Neutrophil (primary cell): ENCODE measurements around the gene DES.

Experiments
- H3K27ac ChIP-seq: fragments of 200-600 bp; sonication (generic); 2 replicates; pipeline ENCODE4 v1.5.1; 2016; ENCODE audit warnings: mild to moderate bottlenecking, moderate library complexity
- H3K27me3 ChIP-seq: fragments of 200-600 bp; sonication (generic); 2 replicates; pipeline ENCODE4 v1.6.0; 2016; ENCODE audit warnings: mild to moderate bottlenecking
- H3K36me3 ChIP-seq: fragments of 200-600 bp; sonication (generic); 2 replicates; pipeline ENCODE4 v1.5.1; 2017
- H3K4me1 ChIP-seq, 2 experiments: fragments of 200-600 bp in 1 of 2; sonication (generic) in 1 of 2; 1 replicate in 1 of 2; 2 replicates in 1 of 2; pipeline versions ENCODE4 v1.5.1 to v1.6.1; 2013 to 2016; ENCODE audit warnings: low read depth in 1 of 2, low read length in 1 of 2, mild to moderate bottlenecking in 1 of 2, moderate library complexity in 1 of 2; ENCODE audit not compliant: control insufficient read depth in 1 of 2, insufficient read depth in 1 of 2
- H3K4me3 ChIP-seq, 2 experiments: fragments of 200-600 bp in 1 of 2; sonication (generic) in 1 of 2; 1 replicate in 1 of 2; 2 replicates in 1 of 2; pipeline ENCODE4 v1.5.1; 2013 to 2016; ENCODE audit warnings: low read depth in 1 of 2, low read length in 1 of 2, mild to moderate bottlenecking in 1 of 2, moderate library complexity in 1 of 2
- H3K9me3 ChIP-seq: fragments of 200-600 bp; sonication (generic); 2 replicates; pipeline ENCODE4 v1.5.1; 2016
- TF ChIP-seq, protein P1 (sequence below): fragments of 200-600 bp; sonication (generic); IDR thresholded peaks from 2 replicates; pipeline ENCODE4 v1.5.1; 2016; ENCODE audit warnings: antibody characterized with exemption

DES gene

DNA sequence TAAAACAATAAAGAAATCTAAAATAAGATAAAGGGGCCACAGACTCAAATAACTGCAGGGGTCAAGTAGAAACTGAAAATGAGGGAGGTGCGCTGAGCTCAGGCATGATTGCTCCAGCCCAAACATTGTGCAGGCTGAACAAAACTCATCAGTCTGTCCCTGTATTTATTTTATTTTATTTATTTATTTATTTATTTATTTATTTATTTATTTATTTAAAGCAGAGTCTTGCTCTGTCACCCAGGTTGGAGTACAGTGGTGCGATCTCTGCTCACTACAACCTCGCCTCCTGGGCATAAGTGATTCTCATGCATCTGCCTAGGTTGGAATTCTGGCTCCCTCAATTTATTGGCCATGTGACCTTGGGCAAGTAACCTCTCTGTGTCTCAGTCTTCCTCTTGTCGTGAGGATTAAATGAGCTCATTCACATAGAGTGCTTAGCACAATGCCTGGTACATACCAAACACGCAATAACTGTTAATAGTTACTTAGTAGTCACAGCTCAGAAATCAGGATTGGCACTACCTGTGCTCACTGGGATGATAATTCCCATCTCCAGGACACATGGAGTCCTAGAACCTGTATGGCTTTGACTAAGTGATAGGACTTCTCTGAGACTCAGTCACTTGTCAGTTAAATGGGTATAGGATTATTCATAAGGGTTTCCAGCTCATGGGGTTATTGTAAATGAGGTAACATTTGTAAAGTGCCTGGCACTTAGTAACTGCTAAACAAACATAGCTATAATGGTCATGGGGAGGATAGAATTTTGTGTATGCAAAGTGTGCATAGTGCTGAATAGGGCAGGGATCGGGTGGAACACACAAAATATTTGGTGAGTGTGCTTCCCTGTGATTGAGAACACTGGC is 22.4 kb downstream of the DES start:
- Histone ChIP-seq H3K27ac (no peak overlapping the region), H3K4me1 (no peaks in the 10 kb centered on the region), H3K4me3 (no peak overlapping the region), H3K36me3 (no peaks in the 10 kb centered on the region), H3K9me3 (no peaks in the 10 kb centered on the region), H3K27me3 (peaks cover 100% of the 10 kb centered on the region)
- TF ChIP-seq, protein P1, sequence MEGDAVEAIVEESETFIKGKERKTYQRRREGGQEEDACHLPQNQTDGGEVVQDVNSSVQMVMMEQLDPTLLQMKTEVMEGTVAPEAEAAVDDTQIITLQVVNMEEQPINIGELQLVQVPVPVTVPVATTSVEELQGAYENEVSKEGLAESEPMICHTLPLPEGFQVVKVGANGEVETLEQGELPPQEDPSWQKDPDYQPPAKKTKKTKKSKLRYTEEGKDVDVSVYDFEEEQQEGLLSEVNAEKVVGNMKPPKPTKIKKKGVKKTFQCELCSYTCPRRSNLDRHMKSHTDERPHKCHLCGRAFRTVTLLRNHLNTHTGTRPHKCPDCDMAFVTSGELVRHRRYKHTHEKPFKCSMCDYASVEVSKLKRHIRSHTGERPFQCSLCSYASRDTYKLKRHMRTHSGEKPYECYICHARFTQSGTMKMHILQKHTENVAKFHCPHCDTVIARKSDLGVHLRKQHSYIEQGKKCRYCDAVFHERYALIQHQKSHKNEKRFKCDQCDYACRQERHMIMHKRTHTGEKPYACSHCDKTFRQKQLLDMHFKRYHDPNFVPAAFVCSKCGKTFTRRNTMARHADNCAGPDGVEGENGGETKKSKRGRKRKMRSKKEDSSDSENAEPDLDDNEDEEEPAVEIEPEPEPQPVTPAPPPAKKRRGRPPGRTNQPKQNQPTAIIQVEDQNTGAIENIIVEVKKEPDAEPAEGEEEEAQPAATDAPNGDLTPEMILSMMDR = no peak

DNA sequence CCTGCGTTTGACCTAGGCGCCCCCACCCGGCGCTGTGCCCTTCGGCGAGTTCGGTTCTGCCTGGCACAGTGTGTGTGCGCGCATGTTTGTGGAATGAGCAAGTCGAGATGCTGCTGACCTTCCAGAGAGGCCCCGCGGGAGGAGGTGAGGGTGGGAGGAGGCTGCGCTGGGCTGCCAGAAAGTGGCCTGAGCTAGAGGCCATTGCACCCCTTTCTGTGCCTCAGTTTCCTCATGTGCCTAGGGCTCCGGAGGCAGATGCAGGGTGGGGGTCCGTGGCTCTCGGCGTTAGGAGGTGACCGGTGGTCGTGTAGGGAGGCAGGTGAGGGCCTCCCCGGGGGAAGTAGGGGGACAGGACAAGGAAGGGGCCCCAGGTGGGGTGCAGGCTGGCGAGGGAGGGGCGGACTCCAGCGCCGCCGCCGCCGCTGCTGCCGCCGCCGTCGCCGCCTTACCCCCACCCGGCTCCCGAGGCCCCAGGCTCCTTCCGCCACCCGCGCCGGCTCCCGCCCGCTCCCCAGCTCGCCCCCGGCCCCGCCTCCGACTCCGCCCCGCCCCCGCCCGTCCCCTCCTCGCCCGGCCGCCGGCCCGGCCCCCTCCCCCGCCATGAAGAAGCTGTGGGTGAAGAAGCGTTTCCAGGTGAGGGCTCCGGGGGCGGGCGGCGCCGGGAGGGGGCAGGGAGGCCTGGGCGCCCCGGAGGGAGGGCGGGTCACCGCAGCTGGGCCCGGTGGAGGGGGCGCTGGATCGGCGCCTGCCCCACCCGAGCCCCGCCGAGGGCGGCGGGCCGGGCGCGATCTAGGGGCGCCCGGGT is 23.5 kb downstream of the DES start:
- TF ChIP-seq, protein P1 = no peak
- H3K9me3 ChIP-seq = no peaks in the 10 kb centered on the region
- H3K4me1 ChIP-seq = no peaks in the 10 kb centered on the region
- H3K27ac ChIP-seq = no peak overlapping the region
- no peak overlapping the region for H3K4me3 ChIP-seq
- no peaks in the 10 kb centered on the region for H3K36me3 ChIP-seq
- peaks cover 100% of the 10 kb centered on the region for H3K27me3 ChIP-seq

DNA sequence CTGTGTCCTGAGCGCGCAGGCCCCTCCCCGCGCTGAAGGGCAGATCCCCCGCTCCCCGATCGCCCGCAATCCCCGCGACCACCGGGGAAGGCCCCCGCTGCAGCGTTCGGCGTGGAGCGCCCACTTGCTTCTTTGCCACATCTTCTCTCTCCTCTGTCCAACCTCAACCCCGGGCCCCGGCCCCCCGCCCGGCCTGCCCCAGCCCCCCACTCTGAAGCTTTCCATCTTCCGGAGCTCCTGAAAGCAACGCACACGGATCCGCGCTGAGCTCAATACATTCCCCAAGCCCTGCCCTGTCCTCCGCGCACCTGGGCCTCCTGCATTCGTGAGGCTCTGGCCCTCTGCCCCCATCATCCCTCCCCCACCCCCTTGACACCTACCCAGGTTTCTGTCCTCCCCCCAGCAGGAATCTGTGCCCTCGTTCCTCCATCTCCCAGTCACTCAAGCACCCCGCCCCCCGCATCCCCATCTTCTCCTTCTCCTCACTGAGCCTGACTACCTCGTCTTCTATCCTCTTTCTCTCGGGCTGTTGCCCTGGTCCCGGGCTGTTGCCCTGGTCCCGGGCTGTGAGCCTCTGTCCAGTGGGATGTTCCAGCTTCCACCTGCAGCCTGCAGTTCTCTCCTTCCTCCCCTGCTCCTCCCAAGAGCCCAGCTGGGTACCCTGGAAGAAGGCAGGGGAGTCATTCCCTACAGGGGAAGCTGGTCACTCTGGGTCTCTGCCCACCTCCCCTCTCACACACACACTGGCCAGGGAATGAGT is 24.3 kb downstream of the DES start:
- Histone ChIP-seq H3K36me3 (no peaks in the 10 kb centered on the region), H3K9me3 (no peaks in the 10 kb centered on the region), H3K27ac (no peak overlapping the region), H3K4me3 (no peak overlapping the region), H3K4me1 (no peaks in the 10 kb centered on the region), H3K27me3 (peaks cover 100% of the 10 kb centered on the region)
- TF ChIP-seq, protein P1 = no peak

DNA sequence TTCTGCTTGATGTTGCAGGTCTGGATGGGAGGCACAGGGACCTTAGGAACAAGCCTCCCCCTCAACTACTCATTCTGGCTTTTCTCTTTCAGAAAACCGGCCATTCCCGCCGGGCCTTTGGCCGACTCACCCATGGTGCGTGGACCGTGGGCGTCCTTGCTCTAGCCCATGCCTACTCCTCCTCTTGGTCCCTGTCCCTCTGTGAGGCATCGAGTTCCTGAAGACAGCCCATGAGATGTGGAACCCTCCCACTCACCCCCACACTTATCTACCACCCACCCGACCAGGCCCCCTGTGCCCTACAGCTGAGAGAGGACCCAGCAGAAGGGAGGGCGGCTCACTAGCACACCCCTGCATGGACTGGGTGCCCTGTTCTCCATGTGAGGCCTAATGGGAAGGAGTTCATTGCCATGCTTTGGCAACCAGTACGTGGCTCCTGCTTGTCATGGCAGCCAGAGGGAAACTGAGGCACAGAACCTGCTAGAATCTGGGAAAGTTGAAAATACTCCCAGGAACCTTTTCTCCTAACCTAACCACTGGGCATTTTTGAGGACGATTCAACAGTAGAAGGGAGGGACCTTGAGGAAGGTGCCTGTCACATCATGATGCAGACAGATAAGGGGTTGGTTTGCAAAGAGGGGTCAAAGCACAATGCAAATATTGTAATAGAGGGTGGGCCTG is 25.0 kb downstream of the DES start:
- Histone ChIP-seq H3K27ac (no peak overlapping the region), H3K9me3 (no peaks in the 10 kb centered on the region), H3K36me3 (no peaks in the 10 kb centered on the region), H3K4me3 (no peak overlapping the region), H3K4me1 (no peaks in the 10 kb centered on the region), H3K27me3 (peaks cover 100% of the 10 kb centered on the region)
- TF ChIP-seq, protein P1 = no peak

DNA sequence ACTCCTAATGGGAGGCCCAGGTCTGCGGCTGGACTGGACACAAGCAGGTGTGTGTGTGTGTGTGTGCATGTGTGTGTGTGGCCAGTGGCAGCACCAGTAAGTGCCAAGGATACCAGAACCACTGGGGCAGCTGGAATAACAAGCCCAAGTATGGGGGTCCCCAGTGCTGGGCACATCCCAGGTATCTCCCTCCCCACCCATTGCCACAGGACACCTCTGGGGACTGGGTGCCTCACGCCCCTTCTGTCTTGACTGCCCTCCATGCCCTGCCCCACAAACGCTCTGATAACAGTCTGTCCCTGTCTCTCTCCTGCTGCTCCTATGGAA is 25.5 kb downstream of the DES start:
- Histone ChIP-seq H3K36me3 (no peaks in the 10 kb centered on the region), H3K27me3 (peaks cover 100% of the 10 kb centered on the region), H3K4me1 (no peaks in the 10 kb centered on the region), H3K4me3 (no peak overlapping the region), H3K27ac (no peak overlapping the region), H3K9me3 (no peaks in the 10 kb centered on the region)
- TF ChIP-seq, protein P1 = no peak
